H1 (cell line): ENCODE results near the gene COL4A2. TPM values are rescaled to one million over a fixed set of nuclear protein-coding genes. Genes with fewer than 3 reads are reported as not detected.

ENCODE experiments used
- CTCF ChIA-PET: fragments of 300-600 bp; sonication (Branson Sonifier 250); formaldehyde crosslinking; loops from one replicate; lab custom pipeline; 2021; ENCODE audit not compliant: partially characterized antibody; lab: Charles Lee
- POLR2A ChIA-PET: fragments of 300-600 bp; sonication (Branson Sonifier 250); formaldehyde crosslinking; loops from one replicate; lab custom pipeline; 2021; ENCODE audit warnings: inconsistent platforms; ENCODE audit not compliant: partially characterized antibody; lab: Charles Lee
- DNase-seq, 2 experiments: peaks; one replicate each; pipeline versions ENCODE4 v3.0.0 to v3.0.0-alpha.2; 2010 to 2022; ENCODE audit warnings: low spot score in 2 of 2, low read depth in 1 of 2, mixed read lengths in 1 of 2
- FAIRE-seq: peaks from 2 replicates; lab custom pipeline; 2011; peaks lifted over from hg19 to GRCh38; lab: Jason Lieb, UNC
- H2AFZ ChIP-seq: 2 replicates; pipeline ENCODE4 v1.8.1; 2012; ENCODE audit warnings: low read length, inconsistent platforms
- H2AK5ac ChIP-seq: 2 replicates; pipeline ENCODE4 v1.6.1; 2013; ENCODE audit warnings: low read depth, low read length
- H2BK120ac ChIP-seq: replicated peaks from 2 replicates; pipeline ENCODE3; 2013; ENCODE audit warnings: low read depth, low read length, inconsistent platforms
- H2BK12ac ChIP-seq: 2 replicates; pipeline ENCODE4 v1.6.1; 2013; ENCODE audit warnings: low read depth, low read length
- H2BK15ac ChIP-seq: 2 replicates; pipeline ENCODE4 v1.6.1; 2013; ENCODE audit warnings: low read length
- H2BK20ac ChIP-seq: 2 replicates; pipeline ENCODE4 v1.6.1; 2013; ENCODE audit warnings: low read length
- H2BK5ac ChIP-seq: 2 replicates; pipeline ENCODE4 v1.6.1; 2013; ENCODE audit warnings: low read depth, low read length
- H3K14ac ChIP-seq: 2 replicates; pipeline ENCODE4 v1.6.1; 2013; ENCODE audit warnings: inconsistent platforms; ENCODE audit not compliant: insufficient read length
- H3K18ac ChIP-seq: 2 replicates; pipeline ENCODE4 v1.6.1; 2013; ENCODE audit warnings: low read length; ENCODE audit errors: extremely low read depth
- H3K23ac ChIP-seq: 2 replicates; pipeline ENCODE4 v1.6.1; 2013; ENCODE audit warnings: inconsistent platforms; ENCODE audit not compliant: insufficient read length
- H3K23me2 ChIP-seq: 2 replicates; pipeline ENCODE4 v1.6.1; 2013; ENCODE audit warnings: low read depth, low read length
- H3K27ac ChIP-seq: 2 replicates; pipeline ENCODE4 v1.6.1; 2011; ENCODE audit warnings: low read depth, low read length, inconsistent platforms
- H3K27me3 ChIP-seq, 4 experiments: replicated peaks in 1 of 4; 1 replicate in 1 of 4; 2 replicates in 3 of 4; pipeline versions ENCODE4 v1.6.1 to v1.8.1; 2011 to 2013; ENCODE audit warnings: low read length in 3 of 4, mild to moderate bottlenecking in 3 of 4, inconsistent platforms in 2 of 4, mixed read lengths in 2 of 4, moderate library complexity in 1 of 4; ENCODE audit not compliant: control insufficient read depth in 3 of 4, insufficient read depth in 3 of 4; ENCODE audit errors: extremely low read depth in 1 of 4
- H3K36me3 ChIP-seq, 4 experiments: 2 replicates each; pipeline versions ENCODE4 v1.6.1 to v1.8.1; 2011 to 2013; ENCODE audit warnings: mild to moderate bottlenecking in 4 of 4, low read length in 3 of 4, moderate library complexity in 2 of 4, control low read depth in 1 of 4, inconsistent platforms in 1 of 4; ENCODE audit not compliant: insufficient read depth in 4 of 4, control insufficient read depth in 2 of 4
- H3K4ac ChIP-seq: replicated peaks from 2 replicates; pipeline ENCODE3; 2013; ENCODE audit warnings: low read length, low read depth, mixed read lengths, inconsistent platforms; ENCODE audit not compliant: insufficient read length
- H3K4me1 ChIP-seq, 4 experiments: replicated peaks in 1 of 4; 1 replicate in 1 of 4; 2 replicates in 3 of 4; pipeline versions ENCODE4 v1.6.1 to v1.8.1; 2011 to 2013; ENCODE audit warnings: low read length in 3 of 4, inconsistent platforms in 2 of 4, mixed read lengths in 1 of 4; ENCODE audit not compliant: insufficient read depth in 4 of 4, control insufficient read depth in 3 of 4
- H3K4me2 ChIP-seq, 2 experiments: 2 replicates each; pipeline versions ENCODE4 v1.6.1 to v1.8.1; 2011 to 2013; ENCODE audit warnings: low read depth in 2 of 2, low read length in 2 of 2, control low read depth in 1 of 2, inconsistent platforms in 1 of 2, mild to moderate bottlenecking in 1 of 2; ENCODE audit not compliant: insufficient read depth in 1 of 2
- H3K4me3 ChIP-seq, 4 experiments: fragments of 200-600, 300-600 bp in 1 of 4; sonication (generic), shearing (Covaris generic), sonication (Bioruptor Twin) in 1 of 4; 2 replicates each; pipeline versions ENCODE4 v1.5.1 to v1.8.1; 2011 to 2016; ENCODE audit warnings: low read length in 4 of 4, low read depth in 3 of 4, control low read depth in 2 of 4, inconsistent platforms in 2 of 4, mild to moderate bottlenecking in 2 of 4, mixed read lengths in 1 of 4, moderate library complexity in 1 of 4; ENCODE audit not compliant: insufficient read depth in 2 of 4; ENCODE audit errors: extremely low read depth in 1 of 4
- H3K56ac ChIP-seq: replicated peaks from 2 replicates; pipeline ENCODE3; 2013; ENCODE audit warnings: low read depth, mild to moderate bottlenecking, mixed read lengths, low read length, inconsistent platforms; ENCODE audit not compliant: insufficient read length
- H3K79me1 ChIP-seq: 2 replicates; pipeline ENCODE4 v1.6.1; 2013; ENCODE audit warnings: low read depth, low read length, control low read depth
- H3K79me2 ChIP-seq, 2 experiments: 2 replicates each; pipeline versions ENCODE4 v1.6.1 to v1.8.1; 2012 to 2013; ENCODE audit warnings: low read length in 2 of 2, mild to moderate bottlenecking in 2 of 2, inconsistent platforms in 1 of 2; ENCODE audit not compliant: insufficient read depth in 2 of 2, control insufficient read depth in 1 of 2
- H3K9ac ChIP-seq, 4 experiments: replicated peaks in 1 of 4; 1 replicate in 1 of 4; 2 replicates in 3 of 4; pipeline versions ENCODE4 v1.6.1 to v1.8.1; 2011 to 2013; ENCODE audit warnings: low read depth in 3 of 4, low read length in 3 of 4, control low read depth in 2 of 4, mild to moderate bottlenecking in 2 of 4, moderate library complexity in 2 of 4, inconsistent platforms in 1 of 4; ENCODE audit errors: extremely low read depth in 1 of 4
- H3K9me3 ChIP-seq, 2 experiments: 2 replicates each; pipeline versions ENCODE4 v1.6.1 to v1.8.1; 2012 to 2013; ENCODE audit warnings: mild to moderate bottlenecking in 2 of 2, moderate library complexity in 2 of 2, control low read depth in 1 of 2, inconsistent platforms in 1 of 2, low read depth in 1 of 2, low read length in 1 of 2, mixed read lengths in 1 of 2; ENCODE audit not compliant: insufficient read depth in 2 of 2
- H4K20me1 ChIP-seq, 2 experiments: replicated peaks in 1 of 2; 2 replicates each; pipeline versions ENCODE3 to v1.8.1; 2011 to 2013; ENCODE audit warnings: inconsistent platforms in 2 of 2, low read length in 2 of 2, mild to moderate bottlenecking in 1 of 2; ENCODE audit not compliant: insufficient read depth in 2 of 2, control insufficient read depth in 1 of 2
- H4K5ac ChIP-seq: 2 replicates; pipeline ENCODE4 v1.6.1; 2013; ENCODE audit warnings: low read length, low read depth, mixed read lengths, inconsistent platforms; ENCODE audit not compliant: insufficient read length
- H4K8ac ChIP-seq: 2 replicates; pipeline ENCODE4 v1.8.0; 2013; ENCODE audit warnings: mild to moderate bottlenecking, moderate library complexity, low read length, inconsistent platforms; ENCODE audit not compliant: insufficient read depth; ENCODE audit errors: extremely low read depth
- H4K91ac ChIP-seq: replicated peaks from 2 replicates; pipeline ENCODE3; 2013; ENCODE audit warnings: low read length, mixed read lengths, inconsistent platforms; ENCODE audit not compliant: insufficient read length
- BCL11A ChIP-seq, 2 experiments: IDR thresholded peaks; one replicate each; pipeline ENCODE4 v1.6.1; 2011; ENCODE audit warnings: low read depth in 2 of 2, low read length in 2 of 2, mild to moderate bottlenecking in 2 of 2
- CEBPB ChIP-seq: IDR thresholded peaks from 2 replicates; pipeline ENCODE4 v1.6.1; 2012; ENCODE audit warnings: low read depth, low read length
- EZH2 ChIP-seq: fragments of 200-600 bp; sonication (generic); IDR thresholded peaks from 2 replicates; pipeline ENCODE4 v1.7.1; 2012; ENCODE audit warnings: low read depth, mild to moderate bottlenecking, moderate library complexity, low read length, inconsistent platforms; ENCODE audit not compliant: severe bottlenecking
- GTF2F1 ChIP-seq: IDR thresholded peaks from 2 replicates; pipeline ENCODE4 v1.6.1; 2012; ENCODE audit warnings: low read depth, low read length, improper control_type of control experiment, borderline replicate concordance
- KDM1A ChIP-seq: fragments of 200-600, 300-600 bp; sonication (generic); IDR thresholded peaks from 2 replicates; pipeline ENCODE4 v1.7.1; 2016; ENCODE audit warnings: mild to moderate bottlenecking, low read length, borderline replicate concordance
- WGBS, 2 experiments: shearing (Covaris generic) in 1 of 2; methylation state at CpG; one replicate each; pipeline versions ENCODE4 v1.1.6 to v1.1.7; 2013 to 2015; ENCODE audit warnings: low lambda C conversion rate in 2 of 2, mixed read lengths in 2 of 2, inconsistent platforms in 1 of 2, low coverage in 1 of 2, missing lambda C conversion rate in 1 of 2; ENCODE audit not compliant: insufficient replicate concordance in 2 of 2, insufficient coverage in 1 of 2, insufficient read length in 1 of 2; ENCODE audit errors: extremely low coverage in 1 of 2, missing lambda C conversion rate in 1 of 2; 5-methylcytosine and 5-hydroxymethylcytosine counted together
- polyA plus RNA-seq, 7 experiments: library from polyadenylated mRNA; depleted of rRNA in 3 of 7; stranded (reverse) in 5 of 7; unstranded in 2 of 7; fragments of >200 nt in 5 of 7; fragments of 200-250 nt in 2 of 7; gene quantifications; 1 replicate in 5 of 7; 2 replicates in 1 of 7; 4 replicates in 1 of 7; pipeline versions ENCODE4 v1.2.1 to v1.2.3, GENCODE V29; 2011 to 2013; ENCODE audit warnings: missing spikeins in 2 of 7, mixed read lengths in 2 of 7
- total RNA-seq: library from RNA; stranded (reverse); fragmentation: NEBNext Ultra II Directional; extraction: Animal tissue kit (Norgen Biotek cat#: 25700); gene quantifications from 2 replicates; pipeline ENCODE4 v1.2.1, GENCODE V29; 2021

Gene COL4A2
- total and polyA plus RNA-seq, 2 of the 8 experiments (the other 6 are each of a cell fraction or from before 2014, with no cell fraction given), result 80.4 to 87.3 TPM

DNA sequence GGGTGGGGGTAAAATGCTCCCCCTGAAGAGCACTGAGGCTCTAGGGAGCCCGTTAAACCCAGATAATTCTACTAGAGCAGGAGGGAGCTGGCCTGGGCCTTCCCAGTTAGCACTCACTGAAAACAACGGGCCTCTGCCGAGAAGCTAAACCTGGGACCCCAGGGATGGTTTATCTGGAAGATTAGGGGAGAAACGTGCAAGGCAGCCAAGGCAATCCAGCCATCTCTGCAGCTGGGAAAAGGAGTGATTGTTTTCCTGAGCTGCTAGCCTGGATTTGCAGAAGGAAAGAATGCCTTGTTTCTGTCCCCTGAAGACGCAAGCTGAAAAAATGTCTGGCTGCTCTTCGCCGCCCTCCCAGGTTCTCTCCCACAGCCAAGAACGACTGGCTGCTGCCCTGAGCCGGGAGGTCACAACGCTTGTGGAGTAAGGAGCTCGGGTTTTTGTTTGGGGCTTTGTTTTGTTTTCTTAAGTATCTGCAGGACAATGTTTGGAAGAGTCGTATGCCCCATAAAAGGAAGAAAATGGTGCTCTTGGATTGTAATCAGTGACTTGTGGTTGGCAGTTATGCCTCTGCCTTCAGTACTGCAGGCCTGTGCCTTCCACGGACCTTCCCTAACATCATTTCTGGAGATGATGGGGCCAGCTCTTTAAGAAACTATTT lies 31.5 kb downstream of the COL4A2 start:
- H2BK15ac ChIP-seq, result no peak overlapping the region
- H3K14ac ChIP-seq, result no peak overlapping the region
- no peak overlapping the region for H2BK12ac ChIP-seq
- 68% methylated on average over 13 of the region's 13 CpGs; no CpG with 5 or more reads in 1 of the 2 experiments for WGBS, 2 experiments
- no peaks in the 10 kb centered on the region for H3K9me3 ChIP-seq
- H3K4me2 ChIP-seq, result peak overlapping the region in 1 of 2 experiments; percentile 4; a peak in 1 of 4 replicates
- H3K27me3 ChIP-seq, result no peaks in the 10 kb centered on the region
- no peak overlapping the region for H2AK5ac ChIP-seq
- no peak overlapping the region for H2BK20ac ChIP-seq
- POLR2A ChIA-PET, result interaction anchor here (1.2 kb wide), 1 partner anchor 32 kb away, joined by 5 read pairs; the partner anchor contains the start of gene COL4A1
- H3K23ac ChIP-seq, result no peak overlapping the region
- H3K4me3 ChIP-seq, result no peak overlapping the region
- H3K4ac ChIP-seq, result no peak overlapping the region
- H3K9ac ChIP-seq, result no peak overlapping the region; a peak in 1 of 7 replicates
- DNase-seq (no peak), FAIRE-seq (no peak)
- H4K5ac ChIP-seq, result no peak overlapping the region
- H3K18ac ChIP-seq, result no peak overlapping the region
- no peaks in the 10 kb centered on the region for H3K79me2 ChIP-seq
- no peaks in the 10 kb centered on the region for H3K36me3 ChIP-seq
- peaks cover 4 to 6% of the 10 kb centered on the region in 2 experiments for H4K20me1 ChIP-seq
- no peak overlapping the region for H4K8ac ChIP-seq
- H3K56ac ChIP-seq, result no peak overlapping the region
- TF ChIP-seq GTF2F1, result no peak
- TF ChIP-seq EZH2, result no peak
- no peak for TF ChIP-seq CEBPB
- no peak for TF ChIP-seq KDM1A
- TF ChIP-seq BCL11A (IDR thresholded peaks at IDR 0.05; ENCODE audit: low read depth in 2 of 2, low read length in 2 of 2), result no peak
- CTCF ChIA-PET, result interaction anchor here (0.7 to 2.0 kb wide), 14 partner anchors 9 to 91 kb away, joined by 3 to 8 read pairs (median 4); no protein-coding TSS in a partner anchor
- H3K4me1 ChIP-seq, result peaks cover 3 to 20% (median 11%) of the 10 kb centered on the region in 4 experiments; a peak in 6 of 7 replicates
- H3K27ac ChIP-seq, result no peak overlapping the region
- no peak overlapping the region for H2BK5ac ChIP-seq
- H4K91ac ChIP-seq, result no peak overlapping the region
- H3K79me1 ChIP-seq, result peaks cover 8% of the 10 kb centered on the region
- H2BK120ac ChIP-seq, result no peak overlapping the region
- no peaks in the 10 kb centered on the region for H3K23me2 ChIP-seq
- H2AFZ ChIP-seq, result no peak overlapping the region
